Smooth muscle cell (in vitro differentiated cells): Measurements from ENCODE around the gene USP12. TPM values are rescaled to one million over a fixed set of nuclear protein-coding genes. Genes with fewer than 3 reads are reported as not detected.

Experiments used
- DNase-seq: peaks from one replicate; lab custom pipeline; 2025; ENCODE audit not compliant: unreplicated experiment; lab: John Stamatoyannopoulos, UW
- H2AFZ ChIP-seq: fragments of 200-600 bp; sonication (generic); 2 replicates; pipeline ENCODE4 v1.6.0; 2016; ENCODE audit warnings: antibody characterized with exemption, low read depth, mild to moderate bottlenecking
- H3F3A ChIP-seq: fragments of 200-600 bp; sonication (generic); 2 replicates; pipeline ENCODE4 v1.6.0; 2017; ENCODE audit warnings: antibody characterized with exemption, low read depth
- H3K27ac ChIP-seq: fragments of 200-600 bp; sonication (generic); 2 replicates; pipeline ENCODE4 v1.5.1; 2016; ENCODE audit warnings: low read depth, mild to moderate bottlenecking
- H3K27me3 ChIP-seq: fragments of 200-600 bp; sonication (generic); 2 replicates; pipeline ENCODE4 v1.6.1; 2016; ENCODE audit warnings: low read depth, mild to moderate bottlenecking
- H3K36me3 ChIP-seq: fragments of 200-600 bp; sonication (generic); 2 replicates; pipeline ENCODE4 v1.5.1; 2016; ENCODE audit warnings: low read depth
- H3K4me1 ChIP-seq: fragments of 200-600 bp; sonication (generic); 2 replicates; pipeline ENCODE4 v1.5.1; 2016; ENCODE audit warnings: low read depth
- H3K4me2 ChIP-seq: fragments of 200-600 bp; sonication (generic); 2 replicates; pipeline ENCODE4 v1.6.0; 2016; ENCODE audit warnings: mild to moderate bottlenecking
- H3K4me3 ChIP-seq: fragments of 200-600 bp; sonication (generic); 2 replicates; pipeline ENCODE4 v1.5.1; 2016; ENCODE audit warnings: mild to moderate bottlenecking
- H3K79me2 ChIP-seq: fragments of 200-600 bp; sonication (generic); 2 replicates; pipeline ENCODE4 v1.6.0; 2016; ENCODE audit warnings: low read depth, mild to moderate bottlenecking
- H3K9ac ChIP-seq: fragments of 200-600 bp; sonication (generic); 2 replicates; pipeline ENCODE4 v1.6.0; 2016; ENCODE audit warnings: low read depth
- H3K9me3 ChIP-seq: fragments of 200-600 bp; sonication (generic); replicated peaks from 2 replicates; pipeline ENCODE4 v1.5.1; 2016; ENCODE audit warnings: low read depth
- H4K20me1 ChIP-seq: fragments of 200-600 bp; sonication (generic); 2 replicates; pipeline ENCODE4 v1.6.0; 2016; ENCODE audit warnings: low read depth
- CTCF ChIP-seq: fragments of 200-600 bp; sonication (generic); IDR thresholded peaks from 2 replicates; pipeline ENCODE4 v1.5.1; 2017; ENCODE audit warnings: borderline replicate concordance, mild to moderate bottlenecking, antibody characterized with exemption; ENCODE audit not compliant: insufficient read depth, poor library complexity, severe bottlenecking
- WGBS: methylation state at CpG from one replicate; pipeline ENCODE4 v1.1.7; 2016; ENCODE audit warnings: low lambda C conversion rate; 5-methylcytosine and 5-hydroxymethylcytosine counted together
- polyA plus RNA-seq: library from polyadenylated mRNA; unstranded; fragments of >200 nt; fragmentation: Nextera tagmentation; extraction: Ambion mirVana; gene quantifications from 2 replicates; pipeline ENCODE4 v1.2.1, GENCODE V29; 2016
- total RNA-seq: library from RNA; depleted of rRNA; stranded (reverse); fragments of >200 nt; gene quantifications from 2 replicates; pipeline ENCODE4 v1.2.3, GENCODE V29; 2014

Gene USP12
- total and polyA plus RNA-seq, 2 experiments from 2014 or later, result 11.3 to 19.9 TPM

DNA sequence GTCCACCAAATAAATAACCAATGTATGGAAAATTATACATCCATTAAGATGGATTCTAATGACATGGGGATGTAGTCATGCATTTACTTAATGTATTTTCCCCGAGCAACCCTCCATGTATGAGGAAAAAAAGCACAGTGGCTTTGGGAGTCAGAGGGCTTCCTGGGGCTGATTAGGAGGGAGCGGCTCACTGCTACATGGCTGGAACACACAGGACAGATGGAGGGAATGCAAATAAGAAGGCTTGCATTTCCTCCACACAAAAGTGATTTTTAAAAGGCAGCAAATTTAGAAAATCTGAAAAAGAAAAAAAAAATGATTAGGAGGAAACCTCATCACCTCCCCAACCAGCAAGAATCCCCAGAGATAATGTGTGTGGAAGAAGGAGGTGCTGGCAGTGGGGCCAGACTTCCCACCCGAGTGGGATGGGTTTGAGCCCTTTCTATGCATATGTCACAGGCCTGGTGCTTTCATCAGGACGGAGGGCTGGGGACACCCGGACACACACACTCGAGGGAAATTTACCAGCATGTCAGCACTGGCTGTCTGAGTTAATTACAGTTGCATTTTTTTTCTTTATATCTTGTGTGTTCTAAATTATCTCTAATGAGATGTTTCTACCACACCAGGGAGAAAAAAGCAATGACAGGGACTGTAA lies 118.9 kb downstream of the USP12 start:
- Histone ChIP-seq H3K9ac (no peak overlapping the region), H2AFZ (no peak overlapping the region), H3K27ac (no peak overlapping the region), H3K9me3 (no peaks in the 10 kb centered on the region), H4K20me1 (no peaks in the 10 kb centered on the region), H3K36me3 (no peaks in the 10 kb centered on the region), H3K27me3 (no peaks in the 10 kb centered on the region), H3F3A (no peaks in the 10 kb centered on the region), H3K4me1 (no peaks in the 10 kb centered on the region), H3K4me3 (no peak overlapping the region), H3K79me2 (no peaks in the 10 kb centered on the region), H3K4me2 (no peak overlapping the region)
- DNase-seq, result no peak
- WGBS, result 59% methylated on average over 6 of the region's 6 CpGs
- no peak for TF ChIP-seq CTCF

GRCh38 chr13:27047081-27047480 lies 124.5 kb downstream of the USP12 start:
- H3K9ac ChIP-seq, result no peak overlapping the region
- no peak for DNase-seq
- TF ChIP-seq CTCF, result no peak
- no peaks in the 10 kb centered on the region for H3K27me3 ChIP-seq
- no peaks in the 10 kb centered on the region for H3K9me3 ChIP-seq
- no peaks in the 10 kb centered on the region for H3K79me2 ChIP-seq
- H3K4me3 ChIP-seq, result no peak overlapping the region
- H3F3A ChIP-seq, result peaks cover 10% of the 10 kb centered on the region
- no peaks in the 10 kb centered on the region for H4K20me1 ChIP-seq
- peaks cover 3% of the 10 kb centered on the region for H3K4me1 ChIP-seq
- no peak overlapping the region for H3K4me2 ChIP-seq
- no peak overlapping the region for H2AFZ ChIP-seq
- H3K36me3 ChIP-seq, result no peaks in the 10 kb centered on the region
- WGBS, result 97% methylated on average over 13 of the region's 13 CpGs
- no peak overlapping the region for H3K27ac ChIP-seq

DNA sequence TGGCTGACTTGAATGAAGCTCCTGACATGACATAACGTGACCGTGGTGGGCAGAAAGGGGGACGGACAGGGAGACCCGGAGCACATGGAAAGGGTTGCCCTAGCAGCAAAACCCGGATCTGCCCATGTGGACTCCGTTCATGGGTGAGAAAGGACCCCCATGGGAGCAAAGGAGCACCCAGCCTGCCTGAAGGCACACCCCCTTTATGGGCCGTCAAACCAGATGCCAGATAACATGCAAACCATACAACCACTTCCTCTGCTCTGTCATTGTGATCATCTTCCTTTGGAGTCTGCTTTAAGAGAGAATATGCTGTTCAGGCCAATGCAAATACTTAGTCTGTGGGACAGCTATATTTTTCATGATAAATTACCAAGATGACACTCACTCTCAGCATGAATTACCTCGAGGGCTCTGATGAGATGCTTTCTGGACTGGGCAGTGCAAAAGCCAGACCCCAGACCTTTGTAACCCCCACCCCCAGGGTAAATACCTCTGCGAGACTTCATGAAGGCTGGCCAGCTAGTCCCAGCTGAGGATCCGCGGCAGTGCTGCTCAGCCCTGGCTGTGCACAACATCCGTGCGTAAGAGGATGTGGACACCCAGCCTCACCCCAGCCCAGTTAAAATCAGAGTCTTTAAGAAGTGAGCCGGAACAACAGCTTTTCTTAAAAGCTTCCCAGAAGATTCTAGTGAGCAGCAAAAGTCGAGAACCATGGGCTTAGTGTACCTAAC lies 126.6 kb downstream of the USP12 start:
- Histone ChIP-seq H3K4me1 (peaks cover 3% of the 10 kb centered on the region), H3K79me2 (no peaks in the 10 kb centered on the region), H3F3A (peaks cover 10% of the 10 kb centered on the region), H3K4me2 (no peak overlapping the region), H3K4me3 (no peak overlapping the region), H3K36me3 (no peaks in the 10 kb centered on the region), H2AFZ (no peak overlapping the region), H3K27me3 (no peaks in the 10 kb centered on the region), H3K9ac (no peak overlapping the region), H3K27ac (peak overlapping the region; percentile 24), H3K9me3 (no peaks in the 10 kb centered on the region), H4K20me1 (no peaks in the 10 kb centered on the region)
- 70% methylated on average over 15 of the region's 15 CpGs for WGBS
- TF ChIP-seq CTCF, result no peak
- DNase-seq, result no peak
